ENCODE results near the gene TH.

DNA sequence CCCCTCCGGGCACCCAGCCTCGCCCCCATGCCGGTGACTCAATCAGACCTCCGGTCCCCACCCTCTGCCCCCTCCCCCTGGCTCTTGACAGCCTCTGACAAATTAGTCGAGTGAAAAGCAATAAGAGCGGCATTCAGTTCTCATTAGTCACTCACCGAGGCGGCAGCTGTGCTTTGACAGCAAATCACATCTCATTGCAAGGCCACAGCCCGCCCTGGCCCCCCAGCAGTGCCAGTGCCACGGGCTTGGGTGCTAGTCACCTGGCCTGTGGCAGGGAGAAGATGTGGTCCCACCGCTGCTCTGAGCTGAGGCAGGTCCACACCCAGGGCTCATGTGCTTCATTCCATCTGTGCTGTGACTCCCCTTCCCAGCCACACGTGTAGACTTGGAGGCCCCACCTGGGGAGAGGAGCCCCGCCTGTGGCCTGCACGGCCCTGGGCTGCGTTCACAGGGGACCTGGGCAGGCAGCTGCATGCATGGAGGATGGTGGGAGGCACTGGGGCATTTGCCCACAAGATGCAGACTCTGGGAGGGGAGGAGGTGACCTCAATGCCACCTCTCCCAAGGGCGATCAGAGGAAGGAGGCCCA lies 7.4 kb upstream of the TH start:
- TF ChIP-seq POLR2AphosphoS5 (IDR thresholded peaks at IDR 0.05; ENCODE audit: low read depth, low read length): no peak
- no peak for TF ChIP-seq POLR2A (IDR thresholded peaks at IDR 0.05; ENCODE audit: low read depth, low read length)
- TF ChIP-seq TAF1 (IDR thresholded peaks at IDR 0.05; ENCODE audit: borderline replicate concordance, low read depth, low read length): no peak
